HEK293T (cell line): ENCODE data around the gene CBARP.

Source experiments
- CTCF ChIA-PET: fragments of 350-600 bp; formaldehyde crosslinking; extraction: SDS; loops from one replicate; lab custom pipeline; 2021; ENCODE audit warnings: antibody characterized with exemption, inconsistent platforms; lab: Yijun Ruan, JAX
- POLR2A ChIA-PET: fragments of 350-600 bp; formaldehyde crosslinking; extraction: SDS; loops from one replicate; lab custom pipeline; 2020; ENCODE audit warnings: antibody characterized with exemption, inconsistent platforms; lab: Yijun Ruan, JAX
- DNase-seq: peaks from one replicate; pipeline ENCODE4 v3.0.0; 2012; ENCODE audit warnings: mixed read lengths; ENCODE audit errors: extremely low spot score
- ARNT ChIP-seq: fragments of 450-650 bp; IDR thresholded peaks from 2 replicates; pipeline ENCODE4 v1.6.1; 2017; ENCODE audit warnings: mild to moderate bottlenecking
- BHLHE40 ChIP-seq: fragments of 450-650 bp; IDR thresholded peaks from 2 replicates; pipeline ENCODE4 v1.6.1; 2016; ENCODE audit warnings: mild to moderate bottlenecking, moderate library complexity, borderline replicate concordance
- CTBP1 ChIP-seq: fragments of 450-650 bp; IDR thresholded peaks from 2 replicates; pipeline ENCODE4 v1.6.1; 2016; ENCODE audit warnings: borderline replicate concordance
- ELF4 ChIP-seq: fragments of 450-650 bp; IDR thresholded peaks from 2 replicates; pipeline ENCODE4 v1.6.1; 2017; ENCODE audit warnings: antibody characterized with exemption
- FOXA1 ChIP-seq: fragments of 450-650 bp; IDR thresholded peaks from 2 replicates; pipeline ENCODE4 v1.6.1; 2016; ENCODE audit warnings: mild to moderate bottlenecking
- FOXK2 ChIP-seq: fragments of 450-650 bp; IDR thresholded peaks from 2 replicates; pipeline ENCODE4 v1.6.1; 2016; ENCODE audit warnings: mild to moderate bottlenecking
- FOXM1 ChIP-seq: fragments of 450-650 bp; IDR thresholded peaks from 2 replicates; pipeline ENCODE4 v1.6.1; 2017; ENCODE audit warnings: mild to moderate bottlenecking, borderline replicate concordance
- HDGF ChIP-seq: fragments of 450-650 bp; IDR thresholded peaks from 2 replicates; pipeline ENCODE4 v1.6.1; 2017; ENCODE audit warnings: antibody characterized with exemption, borderline replicate concordance
- L3MBTL2 ChIP-seq: fragments of 450-650 bp; conservative IDR thresholded peaks from 2 replicates; pipeline ENCODE4 v1.6.1; 2016; ENCODE audit warnings: mild to moderate bottlenecking
- LEF1 ChIP-seq: fragments of 450-650 bp; IDR thresholded peaks from 2 replicates; pipeline ENCODE4 v1.6.1; 2017; ENCODE audit warnings: mild to moderate bottlenecking, borderline replicate concordance
- NFRKB ChIP-seq: fragments of 450-650 bp; IDR thresholded peaks from 2 replicates; pipeline ENCODE4 v1.6.1; 2016; ENCODE audit warnings: mild to moderate bottlenecking, moderate library complexity
- PKNOX1 ChIP-seq: fragments of 450-650 bp; IDR thresholded peaks from 2 replicates; pipeline ENCODE4 v1.6.1; 2016
- SP1 ChIP-seq: fragments of 450-650 bp; IDR thresholded peaks from 2 replicates; pipeline ENCODE4 v1.6.1; 2017
- SUZ12 ChIP-seq: fragments of 450-650 bp; IDR thresholded peaks from 2 replicates; pipeline ENCODE4 v1.6.1; 2016; ENCODE audit warnings: mild to moderate bottlenecking
- TARDBP ChIP-seq: fragments of 450-650 bp; IDR thresholded peaks from 2 replicates; pipeline ENCODE4 v1.6.1; 2016
- ZNF384 ChIP-seq: fragments of 450-650 bp; IDR thresholded peaks from 2 replicates; pipeline ENCODE4 v1.6.1; 2016

The CBARP gene

GRCh38 chr19:1283917-1284292, 46.1 kb upstream of the CBARP start:
- DNase-seq: no peak
- POLR2A ChIA-PET: interaction anchor here (1.3 to 3.7 kb wide), 2 partner anchors 9 to 15 kb away, joined by 5 to 34 read pairs; partner anchors contain the start of genes CIRBP and FAM174C
- CTCF ChIA-PET: interaction anchor here (0.6 kb wide), 1 partner anchor 63 kb away, joined by 4 read pairs; no protein-coding TSS in a partner anchor
- TF ChIP-seq FOXK2 (no peak), HDGF (no peak), NFRKB (no peak), CTBP1 (no peak), LEF1 (no peak), BHLHE40 (no peak), FOXA1 (no peak), ELF4 (no peak), PKNOX1 (no peak), SP1 (no peak), ZNF384 (no peak), ARNT (no peak)

GRCh38 chr19:1283207-1283916, 45.6 kb upstream of the CBARP start:
- no peak for DNase-seq
- POLR2A ChIA-PET: interaction anchor here (3.7 kb wide), 1 partner anchor 14 kb away, joined by 34 read pairs; the partner anchor contains the start of gene CIRBP
- CTCF ChIA-PET: interaction anchor here (0.6 kb wide), 1 partner anchor 63 kb away, joined by 4 read pairs; no protein-coding TSS in a partner anchor
- TF ChIP-seq ARNT: no peak
- no peak for TF ChIP-seq HDGF
- no peak for TF ChIP-seq LEF1
- TF ChIP-seq PKNOX1: no peak
- TF ChIP-seq FOXM1: no peak
- no peak for TF ChIP-seq FOXK2
- TF ChIP-seq FOXA1: no peak
- no peak for TF ChIP-seq BHLHE40
- no peak for TF ChIP-seq ELF4
- TF ChIP-seq L3MBTL2: no peak
- TF ChIP-seq SUZ12: no peak
- no peak for TF ChIP-seq CTBP1
- TF ChIP-seq SP1: no peak
- no peak for TF ChIP-seq TARDBP
- TF ChIP-seq ZNF384: no peak

- CTCF ChIA-PET: no interaction called here
- no peak for DNase-seq
- TF ChIP-seq ELF4 (no peak), ZNF384 (no peak), PKNOX1 (no peak), BHLHE40 (no peak), L3MBTL2 (no peak), FOXK2 (no peak), CTBP1 (no peak)
- POLR2A ChIA-PET: interaction anchor here (3.7 kb wide), 1 partner anchor 13 kb away, joined by 34 read pairs; the partner anchor contains the start of gene CIRBP
Measured at GRCh38 chr19:1282588-1283206, 44.9 kb upstream of the CBARP start.

- DNase-seq: no peak
- CTCF ChIA-PET: no interaction called here
- TF ChIP-seq ARNT: no peak
- no peak for TF ChIP-seq SP1
- no peak for TF ChIP-seq FOXM1
- no peak for TF ChIP-seq BHLHE40
- no peak for TF ChIP-seq TARDBP
- no peak for TF ChIP-seq ELF4
- TF ChIP-seq L3MBTL2: no peak
- no peak for TF ChIP-seq SUZ12
- no peak for TF ChIP-seq PKNOX1
- no peak for TF ChIP-seq CTBP1
- TF ChIP-seq HDGF: no peak
- no peak for TF ChIP-seq ZNF384
- no peak for TF ChIP-seq LEF1
- TF ChIP-seq NFRKB: no peak
- TF ChIP-seq FOXK2: no peak
- no peak for TF ChIP-seq FOXA1
- POLR2A ChIA-PET: no interaction called here
Measured at GRCh38 chr19:1281569-1282287, 43.9 kb upstream of the CBARP start.
